Activated naive CD8-positive, alpha-beta T cell treated with anti-CD3 and anti-CD28 coated beads for 36 hours (primary cell): ENCODE measurements around the gene SMPD3. TPM values are rescaled to one million over a fixed set of nuclear protein-coding genes. Genes with fewer than 3 reads are reported as not detected.

Source experiments
- DNase-seq: peaks from one replicate; pipeline ENCODE4 v3.0.0; 2021
- H3K27ac Mint-ChIP-seq: one replicate; pipeline ENCODE4 v1.8.0; 2022; ENCODE audit warnings: mild to moderate bottlenecking, moderate library complexity, mixed read lengths
- H3K27me3 Mint-ChIP-seq: one replicate; pipeline ENCODE4 v1.8.0; 2022; ENCODE audit warnings: mild to moderate bottlenecking, mixed read lengths
- H3K36me3 Mint-ChIP-seq: one replicate; pipeline ENCODE4 v1.8.0; 2021; ENCODE audit warnings: mild to moderate bottlenecking, mixed read lengths
- H3K4me1 Mint-ChIP-seq: one replicate; pipeline ENCODE4 v1.8.0; 2021; ENCODE audit warnings: mixed read lengths
- H3K4me3 Mint-ChIP-seq: one replicate; pipeline ENCODE4 v1.8.0; 2022; ENCODE audit warnings: mild to moderate bottlenecking, moderate library complexity, mixed read lengths
- H3K9me3 Mint-ChIP-seq: one replicate; pipeline ENCODE4 v1.8.0; 2022; ENCODE audit warnings: mixed read lengths
- total RNA-seq, 2 experiments: library from RNA; stranded (reverse); gene quantifications; one replicate each; pipeline ENCODE4 v1.2.3, GENCODE V29; 2021

SMPD3 gene
- total RNA-seq, 2 experiments from 2014 or later = 0.06 to 0.16 TPM

- Mint-ChIP-seq H3K4me3 (no peak overlapping the region), H3K36me3 (no peaks in the 10 kb centered on the region), H3K4me1 (peaks cover 11% of the 10 kb centered on the region), H3K9me3 (peaks cover 4% of the 10 kb centered on the region), H3K27ac (no peak overlapping the region), H3K27me3 (no peaks in the 10 kb centered on the region)
- no peak for DNase-seq
Observed at GRCh38 chr16:68432701-68433100, 15.6 kb downstream of the SMPD3 start.

GRCh38 chr16:68429076-68429854 is 19.0 kb downstream of the SMPD3 start:
- peaks cover 8% of the 10 kb centered on the region for H3K4me1 Mint-ChIP-seq
- no peak for DNase-seq
- H3K27me3 Mint-ChIP-seq = no peaks in the 10 kb centered on the region
- no peak overlapping the region for H3K4me3 Mint-ChIP-seq
- H3K9me3 Mint-ChIP-seq = no peaks in the 10 kb centered on the region
- H3K36me3 Mint-ChIP-seq = no peaks in the 10 kb centered on the region
- no peak overlapping the region for H3K27ac Mint-ChIP-seq

- no peaks in the 10 kb centered on the region for H3K36me3 Mint-ChIP-seq
- H3K4me1 Mint-ChIP-seq = peaks cover 8% of the 10 kb centered on the region
- DNase-seq = no peak
- H3K9me3 Mint-ChIP-seq = no peaks in the 10 kb centered on the region
- no peak overlapping the region for H3K4me3 Mint-ChIP-seq
- H3K27ac Mint-ChIP-seq = no peak overlapping the region
- no peaks in the 10 kb centered on the region for H3K27me3 Mint-ChIP-seq
Observed at GRCh38 chr16:68427649-68428303, 20.5 kb downstream of the SMPD3 start.

GRCh38 chr16:68426347-68426652 is 22.0 kb downstream of the SMPD3 start:
- H3K27me3 Mint-ChIP-seq = no peaks in the 10 kb centered on the region
- no peak overlapping the region for H3K27ac Mint-ChIP-seq
- DNase-seq = no peak
- H3K36me3 Mint-ChIP-seq = no peaks in the 10 kb centered on the region
- H3K4me3 Mint-ChIP-seq = no peak overlapping the region
- H3K9me3 Mint-ChIP-seq = no peaks in the 10 kb centered on the region
- H3K4me1 Mint-ChIP-seq = peaks cover 8% of the 10 kb centered on the region

- no peak overlapping the region for H3K4me3 Mint-ChIP-seq
Observed at GRCh38 chr16:68425498-68426346, 22.6 kb downstream of the SMPD3 start.

GRCh38 chr16:68423771-68424170 is 24.5 kb downstream of the SMPD3 start:
- H3K27ac Mint-ChIP-seq = no peak overlapping the region
- no peaks in the 10 kb centered on the region for H3K36me3 Mint-ChIP-seq
- no peak for DNase-seq
- H3K27me3 Mint-ChIP-seq = no peaks in the 10 kb centered on the region
- H3K4me3 Mint-ChIP-seq = no peak overlapping the region
- no peaks in the 10 kb centered on the region for H3K9me3 Mint-ChIP-seq
- H3K4me1 Mint-ChIP-seq = peaks cover 10% of the 10 kb centered on the region

More at GRCh38 chr16:68425498-68426346, 22.6 kb downstream of the SMPD3 start:
- peaks cover 6% of the 10 kb centered on the region for H3K4me1 Mint-ChIP-seq
- H3K36me3 Mint-ChIP-seq = no peaks in the 10 kb centered on the region
- no peaks in the 10 kb centered on the region for H3K27me3 Mint-ChIP-seq
- H3K27ac Mint-ChIP-seq = no peak overlapping the region
- no peaks in the 10 kb centered on the region for H3K9me3 Mint-ChIP-seq
- DNase-seq = no peak

- Mint-ChIP-seq H3K36me3 (no peaks in the 10 kb centered on the region), H3K27me3 (no peaks in the 10 kb centered on the region), H3K4me1 (peaks cover 23% of the 10 kb centered on the region), H3K4me3 (no peak overlapping the region), H3K9me3 (no peaks in the 10 kb centered on the region), H3K27ac (no peak overlapping the region)
- no peak for DNase-seq
Observed at GRCh38 chr16:68422396-68422960, 25.8 kb downstream of the SMPD3 start.

GRCh38 chr16:68421076-68421475 is 27.2 kb downstream of the SMPD3 start:
- Mint-ChIP-seq H3K36me3 (no peaks in the 10 kb centered on the region), H3K4me3 (no peak overlapping the region), H3K27ac (no peak overlapping the region), H3K9me3 (no peaks in the 10 kb centered on the region), H3K4me1 (peaks cover 35% of the 10 kb centered on the region), H3K27me3 (no peaks in the 10 kb centered on the region)
- no peak for DNase-seq

- no peaks in the 10 kb centered on the region for H3K9me3 Mint-ChIP-seq
- H3K27me3 Mint-ChIP-seq = no peaks in the 10 kb centered on the region
- no peak for DNase-seq
- H3K4me3 Mint-ChIP-seq = no peak overlapping the region
- H3K36me3 Mint-ChIP-seq = no peaks in the 10 kb centered on the region
- H3K27ac Mint-ChIP-seq = no peak overlapping the region
- peaks cover 31% of the 10 kb centered on the region for H3K4me1 Mint-ChIP-seq
Observed at GRCh38 chr16:68420366-68420942, 27.9 kb downstream of the SMPD3 start.

- H3K4me3 Mint-ChIP-seq = peak overlapping the region; percentile 65
- peak overlapping the region; percentile 83 for H3K27ac Mint-ChIP-seq
- no peaks in the 10 kb centered on the region for H3K27me3 Mint-ChIP-seq
- peaks cover 31% of the 10 kb centered on the region for H3K4me1 Mint-ChIP-seq
- no peaks in the 10 kb centered on the region for H3K9me3 Mint-ChIP-seq
- peak; percentile 71 for DNase-seq
- no peaks in the 10 kb centered on the region for H3K36me3 Mint-ChIP-seq
Observed at GRCh38 chr16:68417711-68418301, 30.5 kb downstream of the SMPD3 start.

- H3K9me3 Mint-ChIP-seq = no peaks in the 10 kb centered on the region
- no peak overlapping the region for H3K4me3 Mint-ChIP-seq
- no peaks in the 10 kb centered on the region for H3K27me3 Mint-ChIP-seq
- no peak for DNase-seq
- no peak overlapping the region for H3K27ac Mint-ChIP-seq
- no peaks in the 10 kb centered on the region for H3K36me3 Mint-ChIP-seq
- peaks cover 31% of the 10 kb centered on the region for H3K4me1 Mint-ChIP-seq
Observed at GRCh38 chr16:68416057-68417046, 32.0 kb downstream of the SMPD3 start.

- no peak overlapping the region for H3K4me3 Mint-ChIP-seq
- peaks cover 31% of the 10 kb centered on the region for H3K4me1 Mint-ChIP-seq
Observed at GRCh38 chr16:68414581-68414980, 33.7 kb downstream of the SMPD3 start.

GRCh38 chr16:68412061-68412460 is 36.2 kb downstream of the SMPD3 start:
- H3K36me3 Mint-ChIP-seq = no peaks in the 10 kb centered on the region
- H3K4me1 Mint-ChIP-seq = peaks cover 9% of the 10 kb centered on the region
- no peak overlapping the region for H3K27ac Mint-ChIP-seq
- DNase-seq = no peak
- H3K4me3 Mint-ChIP-seq = no peak overlapping the region
- no peaks in the 10 kb centered on the region for H3K27me3 Mint-ChIP-seq
- no peaks in the 10 kb centered on the region for H3K9me3 Mint-ChIP-seq

More at GRCh38 chr16:68414581-68414980, 33.7 kb downstream of the SMPD3 start:
- Mint-ChIP-seq H3K27me3 (no peaks in the 10 kb centered on the region), H3K27ac (no peak overlapping the region), H3K36me3 (no peaks in the 10 kb centered on the region), H3K9me3 (no peaks in the 10 kb centered on the region)
- DNase-seq = no peak
